ENCODE measurements around the gene DSN1.

GRCh38 chr20:36777576-36777975, 4.0 kb upstream of the DSN1 start:
- no peak for TF ChIP-seq POLR2A (IDR thresholded peaks at IDR 0.05; ENCODE audit: low read depth, low read length)
- no peak for TF ChIP-seq CTCF (IDR thresholded peaks at IDR 0.05; ENCODE audit: extremely low read depth in 1 of 2, insufficient read depth in 1 of 2, low read depth in 1 of 2, low read length in 2 of 2)
- TF ChIP-seq, protein P1, sequence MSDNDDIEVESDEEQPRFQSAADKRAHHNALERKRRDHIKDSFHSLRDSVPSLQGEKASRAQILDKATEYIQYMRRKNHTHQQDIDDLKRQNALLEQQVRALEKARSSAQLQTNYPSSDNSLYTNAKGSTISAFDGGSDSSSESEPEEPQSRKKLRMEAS (IDR thresholded peaks at IDR 0.05; ENCODE audit: insufficient read depth, insufficient read length) = no peak
- TF ChIP-seq POLR2AphosphoS5 (IDR thresholded peaks at IDR 0.05; ENCODE audit: insufficient read depth, low read depth, low read length) = no peak
- no peak for TF ChIP-seq GATA2 (IDR thresholded peaks at IDR 0.05; ENCODE audit: insufficient read depth, insufficient read length, low read depth, low read length)
- no peak for TF ChIP-seq EZH2 (IDR thresholded peaks at IDR 0.05; ENCODE audit: borderline replicate concordance, low read depth, low read length, severe bottlenecking)
